HG03520 (cell line): ENCODE data around the gene CST7.

Source experiments
- ATAC-seq: cut with Tn5 transposase; IDR thresholded peaks from one replicate; pipeline ENCODE4 v1.9.1; 2021; ENCODE audit warnings: mild to moderate bottlenecking, moderate library complexity; ENCODE audit not compliant: unreplicated experiment

The CST7 gene

DNA sequence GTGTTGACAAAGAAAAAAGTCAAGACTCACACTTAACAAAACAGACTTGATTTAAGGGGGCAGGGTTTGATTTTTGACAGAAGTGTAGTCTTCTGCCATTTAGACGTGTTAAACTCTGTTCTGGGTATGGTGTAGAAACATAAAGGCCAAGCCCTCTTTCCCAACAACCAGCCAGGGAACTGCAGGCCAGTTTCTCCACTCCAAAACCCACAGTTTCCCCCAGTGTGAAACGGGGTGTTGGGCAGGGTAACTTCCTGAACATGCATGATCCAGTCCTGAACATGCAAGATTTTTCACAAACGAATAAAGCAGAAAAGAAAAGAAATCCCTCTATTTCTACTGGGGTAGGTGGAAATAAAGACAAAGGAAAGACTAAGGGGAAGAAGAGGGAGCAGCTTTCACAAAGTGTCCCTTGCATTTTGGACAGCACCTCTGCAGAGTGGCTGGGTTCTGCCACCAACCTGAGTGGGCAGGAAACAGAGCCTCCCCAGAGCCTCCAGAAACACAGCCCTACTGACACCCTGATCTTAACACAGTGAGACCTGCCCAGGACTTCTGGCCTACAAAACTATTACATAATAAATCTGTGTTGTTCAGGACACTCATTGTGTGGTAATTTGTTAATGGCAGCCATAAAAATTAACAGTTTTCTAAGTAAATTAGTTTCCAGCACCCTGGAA lies 36.0 kb downstream of the CST7 start:
- no peak for ATAC-seq

DNA sequence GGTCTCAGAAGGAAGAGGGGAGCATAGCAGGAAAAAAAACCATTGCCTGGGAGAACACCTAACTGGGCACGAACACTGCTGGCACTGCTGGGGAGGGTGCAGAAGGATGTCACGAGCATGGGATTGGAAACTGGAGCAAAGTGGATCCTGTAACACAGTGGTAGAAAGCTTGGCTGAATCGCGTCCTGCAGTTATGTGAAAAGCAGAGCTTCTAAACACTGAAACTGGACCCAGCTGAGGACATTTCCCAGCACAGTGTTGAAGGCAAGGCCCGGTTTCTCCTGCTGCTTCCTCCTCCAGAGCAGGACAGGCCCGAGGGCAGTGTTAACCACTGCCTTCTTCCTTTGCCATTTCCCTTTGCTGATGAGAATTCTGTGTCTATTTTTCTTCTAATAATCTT lies 36.7 kb downstream of the CST7 start:
- no peak for ATAC-seq

DNA sequence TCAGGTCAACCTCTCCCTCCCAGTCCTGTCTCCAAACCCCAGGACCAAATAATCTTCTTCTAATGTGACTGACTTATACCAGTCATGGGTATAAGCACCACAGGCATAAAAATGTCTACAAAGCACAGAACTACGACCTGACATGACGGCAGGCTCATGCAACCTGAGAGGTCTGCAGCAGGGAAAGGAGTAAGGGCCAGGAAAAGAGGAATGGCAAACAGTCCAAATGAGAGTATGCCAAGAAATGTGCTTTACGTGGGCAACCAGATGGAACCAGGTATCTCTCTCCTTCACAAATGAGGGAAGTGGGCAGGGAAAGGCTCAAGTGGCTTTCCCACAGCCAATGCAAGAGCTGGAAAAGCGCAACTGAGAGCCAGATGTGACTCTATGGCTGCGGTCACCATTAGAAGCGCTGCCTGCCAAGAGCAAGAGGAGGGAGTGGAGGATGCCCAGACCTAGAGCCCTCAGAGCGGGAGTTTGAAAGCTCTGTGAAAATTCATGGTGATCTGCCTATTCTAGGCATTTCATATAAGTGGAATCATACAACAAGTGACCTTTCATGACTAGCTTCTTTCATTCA lies 37.5 kb downstream of the CST7 start:
- no peak for ATAC-seq

DNA sequence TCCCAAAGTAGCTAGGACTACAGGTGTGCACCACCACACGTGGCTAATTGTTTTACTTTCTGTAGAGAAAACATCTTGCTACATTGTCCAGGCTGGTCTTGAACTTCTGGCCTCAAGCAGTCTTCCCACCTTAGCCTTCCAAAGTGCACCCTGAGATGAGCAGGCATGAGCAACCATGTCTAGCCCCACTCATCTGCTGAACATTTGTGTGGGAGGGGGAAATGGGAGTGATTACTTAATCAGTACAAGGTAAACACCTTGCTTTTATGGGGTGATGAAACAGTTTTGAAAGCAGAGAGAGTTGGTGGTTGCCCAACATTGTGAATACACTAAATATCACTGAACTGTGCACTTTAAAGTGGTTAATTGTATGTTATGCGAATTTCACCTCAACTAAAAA lies 38.2 kb downstream of the CST7 start:
- no peak for ATAC-seq

DNA sequence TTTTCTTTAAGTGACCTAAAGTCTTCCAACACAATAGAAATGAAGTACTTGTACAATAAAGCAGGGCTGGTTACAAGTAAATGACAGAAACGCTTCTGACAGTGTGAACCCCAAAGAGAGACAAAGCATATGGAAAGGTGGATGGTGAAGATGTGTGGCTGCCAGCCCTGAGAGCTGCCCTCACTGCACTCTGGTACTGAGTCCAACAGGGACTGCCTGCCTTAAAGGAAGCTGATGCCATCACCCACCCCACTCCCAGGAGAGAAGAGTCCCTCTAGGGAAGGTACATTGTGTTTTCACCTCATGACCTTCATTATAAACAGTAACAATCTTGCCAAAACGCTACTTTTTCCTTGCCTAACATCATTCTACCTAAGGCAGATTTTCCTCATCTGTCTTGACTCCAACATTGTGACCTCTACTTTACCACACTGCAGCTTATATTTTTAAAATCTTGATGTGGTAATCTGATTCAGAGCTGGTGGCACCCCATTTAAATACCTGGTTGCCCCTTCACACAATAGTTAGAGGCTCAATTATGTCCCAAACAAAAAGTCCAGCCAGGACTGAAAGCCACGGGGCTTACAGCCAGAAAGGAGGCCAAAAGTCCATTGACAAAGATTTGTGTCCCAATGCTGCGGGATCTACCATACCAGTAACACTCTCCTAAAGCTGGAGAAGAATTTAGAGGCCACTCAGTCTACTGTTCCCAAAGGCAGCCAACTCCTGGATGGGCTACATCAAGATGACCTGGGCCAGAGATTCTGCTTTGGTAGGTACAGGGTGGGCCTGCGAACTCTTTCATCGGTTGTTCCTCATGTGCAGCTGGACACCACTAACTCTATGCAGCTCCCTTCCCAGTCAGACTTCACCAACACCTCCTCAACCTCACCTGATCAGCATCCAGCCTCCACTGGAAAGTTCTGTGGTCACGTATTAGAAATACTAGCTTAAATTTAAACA lies 39.1 kb downstream of the CST7 start:
- ATAC-seq, result no peak

DNA sequence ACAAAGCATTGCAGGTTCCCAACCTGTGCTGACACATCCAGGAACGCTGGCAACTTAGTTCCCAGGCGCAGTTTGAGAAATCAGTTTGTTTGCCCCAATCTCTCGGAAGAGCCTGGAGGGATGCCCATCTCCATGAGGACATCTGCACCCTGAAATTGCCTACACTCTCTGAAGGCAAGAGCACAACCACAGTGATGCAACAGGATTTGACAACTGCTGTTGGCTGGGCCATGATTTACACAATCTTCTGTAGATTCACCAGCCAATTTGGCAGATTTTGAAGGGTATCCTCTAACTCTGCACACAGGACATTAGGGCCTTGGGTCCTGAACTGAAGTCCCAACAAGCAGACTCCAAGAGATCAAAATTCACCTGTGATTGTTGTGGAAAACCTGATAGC lies 40.1 kb downstream of the CST7 start:
- no peak for ATAC-seq

DNA sequence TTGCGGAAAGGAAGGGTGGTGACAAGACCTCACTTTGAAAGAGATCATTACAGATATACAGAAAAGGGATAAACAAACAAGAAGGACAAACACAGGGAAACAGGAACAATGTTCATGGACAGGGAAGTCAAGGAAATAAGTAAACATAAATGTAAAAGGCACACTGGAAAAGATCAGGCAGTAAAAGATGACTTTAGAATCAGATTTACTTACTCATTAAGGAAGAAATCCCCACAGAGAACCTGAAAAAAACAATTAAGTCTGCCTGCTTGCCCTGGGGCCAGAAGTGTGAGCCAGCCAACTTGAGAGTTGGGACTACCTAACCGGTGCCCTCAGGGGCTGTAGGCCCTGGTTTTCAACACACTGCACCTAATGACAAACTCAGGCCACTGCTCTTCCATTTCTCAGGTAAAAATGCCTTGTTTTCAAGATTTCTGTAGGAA lies 41.8 kb downstream of the CST7 start:
- ATAC-seq, result no peak

DNA sequence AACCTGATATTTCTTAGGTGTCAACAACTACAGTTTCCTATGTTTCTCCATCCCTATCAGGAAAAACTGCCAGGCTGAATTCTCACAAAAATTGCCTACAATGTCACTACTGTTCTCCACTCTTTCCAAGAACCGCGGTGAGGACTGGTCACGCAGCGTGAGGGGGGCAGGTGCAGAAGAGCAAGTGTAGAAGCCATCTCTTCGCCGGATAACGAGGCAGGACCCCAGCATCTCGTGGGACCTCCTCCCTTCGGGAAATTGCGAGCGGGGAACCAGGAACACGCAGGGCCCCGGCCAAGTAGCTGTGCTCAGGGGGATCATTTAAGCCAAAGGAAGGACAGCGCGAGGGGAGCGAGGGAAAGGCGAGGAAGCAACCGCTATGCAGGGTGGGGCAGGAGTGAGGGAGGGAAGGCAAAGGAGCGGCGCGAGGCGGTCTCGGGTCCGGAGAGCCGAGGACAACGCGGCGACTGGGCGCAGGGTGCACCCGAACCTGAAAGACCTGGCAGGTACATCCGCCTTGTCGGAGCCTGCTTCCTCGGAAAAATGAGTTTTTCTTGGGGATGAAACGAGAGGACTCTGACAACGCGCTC lies 42.9 kb downstream of the CST7 start:
- ATAC-seq, result peak; percentile 26

DNA sequence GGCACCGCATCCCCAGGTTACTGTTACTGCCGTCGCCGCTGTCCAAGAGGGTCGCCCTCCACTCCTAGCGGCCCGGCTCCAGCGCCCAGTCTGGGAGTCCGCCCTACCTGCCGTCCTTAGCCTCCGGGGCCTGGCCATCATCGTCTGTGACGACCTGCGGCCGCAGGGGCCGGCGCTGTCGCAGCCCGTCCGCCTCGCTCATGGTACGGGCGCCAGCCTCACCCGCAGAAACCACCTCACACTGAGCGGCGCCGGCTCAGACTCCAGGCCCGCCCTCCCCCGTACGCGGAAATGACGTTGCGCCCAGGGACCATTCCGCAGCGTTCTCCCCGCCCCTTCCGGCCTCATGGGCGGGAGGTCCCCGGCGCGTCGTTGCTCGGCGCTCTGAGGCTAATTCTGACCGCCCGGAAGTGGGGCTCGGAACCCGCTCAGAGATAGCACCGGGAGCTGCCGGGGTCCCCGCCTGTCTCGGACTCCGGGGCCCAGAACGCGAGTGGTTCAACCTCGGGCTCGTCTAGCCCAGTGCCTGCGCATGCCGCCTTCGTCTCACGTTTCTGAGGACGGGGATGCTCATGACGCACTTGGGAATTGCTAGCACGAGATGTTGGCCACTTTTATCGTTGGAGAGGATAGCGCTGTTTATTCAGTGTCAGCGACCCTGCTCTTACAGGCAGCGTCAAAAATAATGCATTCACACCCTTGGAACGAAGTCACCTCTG lies 43.6 kb downstream of the CST7 start, which contains the start of gene APMAP:
TSS of gene APMAP (minus strand) at position 265 of the 719 bp plus-strand sequence. CDS start at position 202, 63 bp downstream.
- ATAC-seq, result peak; percentile 92

DNA sequence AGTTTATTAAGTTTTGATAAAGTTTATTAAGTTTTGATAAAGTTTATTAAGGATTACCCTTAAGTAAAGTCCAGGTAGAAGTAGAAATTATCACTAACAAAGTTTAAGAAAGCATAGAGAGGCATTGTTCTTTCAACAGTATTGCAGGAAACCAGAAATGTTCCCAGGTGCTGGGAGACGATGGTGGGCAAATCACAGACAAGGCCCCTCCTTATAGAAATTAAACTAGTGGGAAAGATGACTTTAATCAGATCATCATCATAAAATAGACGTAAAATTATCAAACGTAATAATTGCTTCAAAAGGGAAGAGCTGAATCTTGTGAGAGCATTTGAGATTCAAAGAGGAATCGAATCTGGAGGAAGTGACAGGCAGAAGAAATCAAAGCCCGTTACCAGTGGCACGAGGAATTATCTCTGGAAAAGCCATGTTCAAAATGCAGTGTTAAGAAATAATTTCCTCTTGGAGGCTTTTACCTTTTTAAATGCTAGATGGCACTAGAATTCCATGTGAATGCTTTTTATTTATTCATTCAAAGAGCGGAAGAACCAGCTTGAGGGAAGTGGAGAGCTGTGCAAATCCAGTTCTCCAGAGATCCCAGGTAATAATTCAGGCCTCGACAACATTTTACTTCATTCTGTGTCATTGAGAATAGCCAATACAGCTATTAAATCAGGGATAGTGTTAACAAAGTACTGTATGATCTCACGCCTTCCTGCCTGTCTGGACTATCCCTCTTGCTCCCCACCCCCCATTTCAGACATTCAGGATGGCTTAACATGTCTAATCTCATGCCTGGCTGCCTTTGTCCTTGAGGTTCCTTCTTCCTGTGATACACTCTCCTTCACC lies 44.5 kb downstream of the CST7 start:
- no peak for ATAC-seq

DNA sequence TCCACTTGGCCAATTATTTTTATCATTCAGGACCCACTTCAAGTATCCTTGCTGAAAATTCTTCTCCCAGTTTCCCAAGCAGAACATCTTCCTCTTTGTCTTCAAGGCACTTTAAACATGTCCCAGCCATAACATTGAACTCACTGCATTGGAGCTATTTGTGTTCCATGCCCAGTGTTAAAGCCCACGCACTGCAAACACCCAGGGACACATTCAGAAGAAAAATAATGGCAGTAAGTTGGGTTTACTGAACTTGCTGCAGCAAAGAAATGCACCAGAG lies 45.1 kb downstream of the CST7 start:
- ATAC-seq, result no peak

DNA sequence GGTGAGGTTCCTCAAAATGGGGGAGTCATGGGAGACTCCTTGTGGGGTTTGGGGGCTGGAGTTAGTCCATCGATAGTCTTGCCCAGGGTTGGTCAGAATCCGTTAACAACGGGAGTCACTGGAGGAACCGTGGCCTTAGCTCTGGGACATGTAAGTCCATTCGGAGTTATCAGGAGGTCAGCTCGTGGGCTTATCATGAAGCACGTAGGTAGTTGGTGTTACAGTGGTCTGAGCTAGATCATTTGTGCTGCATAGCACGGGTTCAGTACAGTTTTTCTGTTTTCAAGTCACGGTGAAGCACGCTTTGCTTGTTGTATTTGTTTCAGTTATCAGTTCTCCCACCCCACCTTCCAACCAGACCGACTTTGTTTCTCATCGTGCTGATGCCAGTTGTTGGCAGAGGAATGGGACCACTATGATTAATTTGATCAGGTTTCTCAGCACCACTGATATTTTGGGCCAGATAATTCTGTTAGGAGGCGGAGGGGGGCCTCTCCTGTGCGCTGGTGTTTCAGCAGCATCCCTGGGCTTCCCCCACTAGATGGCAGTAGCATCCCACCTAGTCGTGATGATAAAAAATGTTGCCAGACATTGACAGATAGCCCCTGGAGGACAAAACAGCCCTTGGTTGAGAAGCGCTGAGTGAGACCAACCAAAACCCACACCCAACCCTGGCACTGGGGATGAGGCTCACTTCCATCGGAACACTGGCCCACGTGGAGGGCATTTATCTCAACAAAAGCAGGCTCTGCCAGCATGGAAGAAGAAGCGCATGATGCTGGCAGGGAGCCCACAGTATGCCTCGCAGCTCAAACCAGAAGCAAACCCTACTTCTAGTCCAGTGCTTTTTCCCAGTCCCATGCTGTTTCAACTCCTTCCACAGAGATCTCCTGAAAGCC lies 45.6 kb downstream of the CST7 start:
- ATAC-seq, result no peak

DNA sequence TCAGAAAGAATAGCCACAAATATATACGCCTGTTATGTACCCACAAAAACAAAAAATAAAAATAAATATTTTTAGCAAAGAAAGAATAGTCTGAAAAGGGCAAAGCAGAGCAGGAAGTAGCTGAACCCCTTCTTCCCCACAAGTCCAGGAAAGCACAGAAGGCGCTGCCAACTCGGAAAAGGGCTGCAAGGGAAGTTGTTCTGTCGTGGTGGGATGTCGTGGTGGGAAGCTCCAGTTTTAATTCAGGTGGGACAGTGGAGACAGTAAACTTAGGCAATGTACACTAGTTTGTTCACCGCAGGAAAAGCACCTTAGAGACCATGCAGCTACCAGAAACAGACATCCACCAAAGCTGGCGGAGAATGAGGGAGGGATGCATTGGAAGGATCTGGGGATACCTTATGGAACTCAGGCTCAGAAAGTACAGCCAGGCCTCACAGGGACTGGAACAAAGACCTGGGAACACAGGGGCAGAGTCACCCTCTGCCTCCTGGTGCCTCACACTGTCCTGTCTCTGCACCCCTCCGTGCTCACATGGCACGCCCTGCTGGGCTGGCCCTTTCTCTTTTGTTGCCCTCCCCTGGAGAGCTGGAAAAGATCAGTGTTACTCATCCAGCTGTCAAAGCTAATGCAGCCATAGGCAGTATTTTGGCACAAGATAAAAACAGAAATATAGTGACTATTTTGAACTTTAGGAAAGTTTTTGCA lies 46.8 kb downstream of the CST7 start:
- ATAC-seq, result no peak

DNA sequence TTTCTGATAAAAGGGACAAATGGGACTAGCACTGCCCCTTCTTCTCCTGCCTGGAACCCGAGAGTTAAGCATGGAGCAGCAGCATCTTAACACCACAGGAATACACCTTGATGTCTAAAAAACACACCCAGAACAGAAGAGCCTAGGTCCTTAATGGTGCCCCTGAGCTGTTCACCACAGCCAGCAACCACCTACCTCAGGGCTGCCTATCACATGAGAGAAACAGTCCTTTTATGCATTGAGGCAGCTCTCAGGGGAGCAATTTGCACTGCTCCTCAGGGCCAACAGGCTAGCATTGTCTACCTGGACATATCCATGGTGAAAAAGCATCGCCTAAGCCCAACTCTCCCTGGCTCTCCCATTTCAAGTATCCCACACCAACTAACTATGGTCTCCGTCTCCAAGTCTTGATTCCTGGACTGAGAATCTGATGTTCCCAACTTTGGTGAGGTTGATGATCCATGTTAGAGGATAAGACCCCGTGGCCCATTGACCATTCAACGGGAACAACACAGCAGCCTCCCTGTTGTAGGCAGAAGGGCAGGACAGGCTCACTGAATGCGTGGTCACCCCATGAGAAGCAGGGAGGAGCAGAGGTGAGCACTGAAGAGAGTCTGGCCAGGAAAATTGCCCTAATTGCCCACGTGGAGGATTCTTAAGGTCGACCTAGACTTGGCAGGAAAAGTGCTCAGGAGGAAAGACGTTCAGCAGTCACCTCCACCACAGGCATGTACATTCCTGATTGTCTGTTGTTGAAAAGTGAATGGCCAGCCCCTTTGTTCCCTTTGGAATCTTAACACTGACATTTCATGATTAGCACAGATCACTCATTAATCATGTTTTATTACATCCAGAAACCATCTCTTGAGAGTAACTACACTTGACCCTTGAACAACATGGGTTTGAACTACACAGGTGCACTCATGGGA lies 47.6 kb downstream of the CST7 start:
- ATAC-seq, result no peak

DNA sequence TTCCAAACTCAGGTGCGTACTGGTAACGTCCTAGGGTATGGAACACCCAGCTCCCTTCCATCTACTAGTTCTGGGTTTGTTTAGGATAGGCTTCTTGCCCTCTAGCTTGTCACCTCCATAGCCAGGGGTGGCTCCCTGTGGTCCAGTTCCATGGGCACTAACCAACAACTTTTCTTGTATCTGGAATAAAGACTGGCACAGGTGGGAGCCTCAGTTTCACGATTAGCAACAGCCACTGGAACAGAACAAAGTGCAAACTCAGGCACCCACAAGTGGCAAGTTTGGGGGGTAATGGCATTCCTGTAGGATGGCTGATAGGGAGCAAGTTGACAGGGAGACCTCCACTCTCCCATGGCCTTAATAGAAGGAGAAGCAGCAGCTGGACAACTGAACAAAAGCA lies 49.1 kb downstream of the CST7 start:
- no peak for ATAC-seq

DNA sequence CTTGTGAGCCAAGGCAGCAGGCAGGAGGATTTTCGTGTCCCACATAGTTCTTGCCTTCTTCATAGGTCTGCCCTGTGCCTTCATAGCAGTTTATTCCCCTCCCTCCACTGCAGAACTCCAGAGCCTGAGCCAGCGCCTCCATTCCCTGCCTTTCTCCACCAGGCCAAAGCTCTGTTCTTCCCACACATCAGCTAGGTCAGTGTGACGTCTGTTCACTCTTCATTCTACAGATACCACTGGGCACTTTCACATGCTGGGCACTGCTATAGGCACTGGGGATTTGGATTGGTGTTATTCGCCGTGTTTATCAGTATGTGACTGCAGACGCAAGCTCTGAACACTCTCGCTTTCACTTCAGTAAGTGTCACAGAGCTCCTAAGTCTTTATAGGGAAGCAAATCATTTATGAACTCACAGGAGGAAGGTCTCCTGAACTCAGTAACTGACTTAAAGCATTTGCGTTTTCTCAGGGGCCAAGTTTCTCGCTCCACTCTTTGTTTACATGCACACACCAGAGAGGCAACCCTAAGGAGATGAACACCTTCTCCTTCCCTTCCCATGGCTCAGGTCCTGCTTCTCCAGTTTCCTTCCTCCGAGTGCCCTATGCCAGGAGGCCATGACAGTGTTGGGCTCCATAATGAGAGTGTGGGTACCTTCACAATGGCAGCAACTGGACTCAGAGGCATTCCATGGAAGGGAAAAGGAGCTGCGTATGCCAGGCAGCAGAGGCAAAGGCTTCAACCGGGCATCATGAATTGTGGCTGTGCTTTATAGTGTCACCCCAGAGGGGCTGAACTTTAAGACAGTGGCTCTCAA lies 49.8 kb downstream of the CST7 start:
- ATAC-seq, result no peak
